Measurements from ENCODE around the gene KRTAP5-1.
"Not testable (repeated sequence)": the region's sequence is repeated elsewhere in the genome, so short reads cannot be mapped to it uniquely, and the experiment has no call there.

Gene KRTAP5-1

GRCh38 chr11:1619449-1619848 lies 34.4 kb upstream of the KRTAP5-1 start:
- no peak overlapping the region for H3K27ac ChIP-seq (replicated peaks)
- peak in 1 of 2 experiments; percentile 20 for DNase-seq (ENCODE audit: low read depth in 1 of 2, low spot score in 1 of 2)

GRCh38 chr11:1618231-1618630 lies 33.1 kb upstream of the KRTAP5-1 start:
- no peaks in the 10 kb centered on the region for H3K27me3 ChIP-seq (ENCODE audit: insufficient read depth, poor library complexity, severe bottlenecking)
- no peak overlapping the region for H3K27ac ChIP-seq (replicated peaks)
- no peak for TF ChIP-seq POLR2AphosphoS5 (IDR thresholded peaks at IDR 0.05; ENCODE audit: low read depth)
- TF ChIP-seq SPI1 (IDR thresholded peaks at IDR 0.05; ENCODE audit: borderline replicate concordance, low read depth) = no peak
- no peak for TF ChIP-seq CTCF (IDR thresholded peaks at IDR 0.05; ENCODE audit: insufficient read depth, low read length)
- no peak for TF ChIP-seq REST (IDR thresholded peaks at IDR 0.05; ENCODE audit: insufficient replicate concordance, low read depth)
- no peak for TF ChIP-seq GABPA (IDR thresholded peaks at IDR 0.05; ENCODE audit: low read depth)
- no peak for DNase-seq (ENCODE audit: low read depth in 1 of 2, low spot score in 1 of 2)
- H3K4me3 ChIP-seq (replicated peaks; ENCODE audit: insufficient read depth, low read length) = no peak overlapping the region

More at GRCh38 chr11:1619449-1619848, 34.4 kb upstream of the KRTAP5-1 start:
- H3K4me3 ChIP-seq (replicated peaks; ENCODE audit: insufficient read depth, low read length) = no peak overlapping the region
- no peak for TF ChIP-seq REST (IDR thresholded peaks at IDR 0.05; ENCODE audit: insufficient replicate concordance, low read depth)
- no peak for TF ChIP-seq GABPA (IDR thresholded peaks at IDR 0.05; ENCODE audit: low read depth)
- no peak for TF ChIP-seq SPI1 (IDR thresholded peaks at IDR 0.05; ENCODE audit: borderline replicate concordance, low read depth)
- TF ChIP-seq POLR2AphosphoS5 (IDR thresholded peaks at IDR 0.05; ENCODE audit: low read depth) = no peak
- TF ChIP-seq CTCF (IDR thresholded peaks at IDR 0.05; ENCODE audit: insufficient read depth, low read length) = no peak
- H3K27me3 ChIP-seq (ENCODE audit: insufficient read depth, poor library complexity, severe bottlenecking) = no peaks in the 10 kb centered on the region

GRCh38 chr11:1608363-1608762 lies 23.3 kb upstream of the KRTAP5-1 start, which contains the start of gene KRTAP5-3:
KRTAP5-3 (minus strand) TSS chr11:1608463; CDS start chr11:1608385, 78 bp downstream.
- Histone ChIP-seq H3K27me3 (ENCODE audit: insufficient read depth, poor library complexity, severe bottlenecking) (no peaks in the 10 kb centered on the region), H3K4me3 (replicated peaks; ENCODE audit: insufficient read depth, low read length) (no peak within 1 kb of the TSS), H3K27ac (replicated peaks) (no peak within 1 kb of the TSS)
- no peak for DNase-seq (ENCODE audit: low read depth in 1 of 2, low spot score in 1 of 2)
- no peak for TF ChIP-seq SPI1 (IDR thresholded peaks at IDR 0.05; ENCODE audit: borderline replicate concordance, low read depth)
- no peak for TF ChIP-seq CTCF (IDR thresholded peaks at IDR 0.05; ENCODE audit: insufficient read depth, low read length)
- no peak for TF ChIP-seq POLR2AphosphoS5 (IDR thresholded peaks at IDR 0.05; ENCODE audit: low read depth)
- TF ChIP-seq REST (IDR thresholded peaks at IDR 0.05; ENCODE audit: insufficient replicate concordance, low read depth) = no peak
- TF ChIP-seq GABPA (IDR thresholded peaks at IDR 0.05; ENCODE audit: low read depth) = no peak

- DNase-seq (ENCODE audit: low read depth in 1 of 2, low spot score in 1 of 2); H3K4me3 ChIP-seq (replicated peaks; ENCODE audit: insufficient read depth, low read length); H3K27me3 ChIP-seq (ENCODE audit: insufficient read depth, poor library complexity, severe bottlenecking); H3K27ac ChIP-seq (replicated peaks): not testable (repeated sequence)
Measured at GRCh38 chr11:1607901-1608300, 22.8 kb upstream of the KRTAP5-1 start.

- not testable (repeated sequence) for H3K4me3 ChIP-seq (replicated peaks; ENCODE audit: insufficient read depth, low read length); H3K27ac ChIP-seq (replicated peaks); H3K27me3 ChIP-seq (ENCODE audit: insufficient read depth, poor library complexity, severe bottlenecking); DNase-seq (ENCODE audit: low read depth in 1 of 2, low spot score in 1 of 2)
Measured at GRCh38 chr11:1607156-1607845, 22.2 kb upstream of the KRTAP5-1 start.

- not testable (repeated sequence) for DNase-seq (ENCODE audit: low read depth in 1 of 2, low spot score in 1 of 2); H3K4me3 ChIP-seq (replicated peaks; ENCODE audit: insufficient read depth, low read length); H3K27me3 ChIP-seq (ENCODE audit: insufficient read depth, poor library complexity, severe bottlenecking); H3K27ac ChIP-seq (replicated peaks)
Measured at GRCh38 chr11:1605923-1606322, 20.8 kb upstream of the KRTAP5-1 start.
